GM21390 (cell line): ENCODE results near the gene IFNL1.
"Not testable (repeated sequence)": the region's sequence is repeated elsewhere in the genome, so short reads cannot be mapped to it uniquely, and the experiment has no call there.

ENCODE experiments used
- ATAC-seq: cut with Tn5 transposase; IDR thresholded peaks from one replicate; pipeline ENCODE4 v1.9.1; 2021; ENCODE audit not compliant: unreplicated experiment

Gene IFNL1

GRCh38 chr19:39329948-39330347 is 33.7 kb downstream of the IFNL1 start:
- no peak for ATAC-seq

DNA sequence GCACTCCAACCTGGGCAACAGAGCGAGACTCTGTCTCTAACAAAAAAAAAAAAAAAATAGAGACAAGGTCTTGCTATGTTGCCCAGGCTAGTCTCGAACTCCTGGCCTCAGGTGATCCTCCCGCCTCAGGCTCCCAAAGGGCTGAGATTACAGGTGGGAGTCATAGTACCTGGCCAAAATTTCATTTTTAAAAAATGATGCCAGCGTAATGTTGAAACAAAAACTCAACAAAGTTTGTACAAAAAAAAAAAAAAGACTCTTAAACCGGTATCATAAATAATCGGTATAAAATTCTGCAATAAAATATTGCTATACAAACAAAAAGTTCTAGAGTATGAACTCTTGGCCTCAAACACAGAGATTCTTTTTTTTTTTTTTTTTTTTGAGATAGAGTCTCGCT is 36.1 kb downstream of the IFNL1 start:
- no peak for ATAC-seq

DNA sequence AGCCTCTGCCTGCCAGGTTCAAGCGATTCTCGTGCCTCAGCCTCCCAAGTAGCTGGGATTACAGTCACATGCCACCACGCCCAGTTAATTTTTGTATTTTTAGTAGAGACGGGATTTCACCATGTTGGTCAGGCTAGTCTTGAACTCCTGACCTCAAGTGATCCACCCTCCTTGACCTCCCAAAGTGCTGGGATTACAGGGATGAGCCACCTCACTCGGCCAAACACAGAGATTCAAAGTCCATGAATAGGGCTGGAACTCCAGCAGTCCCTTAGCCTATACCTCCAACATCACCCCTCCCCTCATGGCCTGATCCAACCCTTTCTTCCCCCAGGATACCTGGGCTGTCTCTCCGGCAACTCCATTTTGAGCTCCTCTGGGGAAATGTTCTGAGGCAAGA is 36.5 kb downstream of the IFNL1 start:
- not testable (repeated sequence) for ATAC-seq

DNA sequence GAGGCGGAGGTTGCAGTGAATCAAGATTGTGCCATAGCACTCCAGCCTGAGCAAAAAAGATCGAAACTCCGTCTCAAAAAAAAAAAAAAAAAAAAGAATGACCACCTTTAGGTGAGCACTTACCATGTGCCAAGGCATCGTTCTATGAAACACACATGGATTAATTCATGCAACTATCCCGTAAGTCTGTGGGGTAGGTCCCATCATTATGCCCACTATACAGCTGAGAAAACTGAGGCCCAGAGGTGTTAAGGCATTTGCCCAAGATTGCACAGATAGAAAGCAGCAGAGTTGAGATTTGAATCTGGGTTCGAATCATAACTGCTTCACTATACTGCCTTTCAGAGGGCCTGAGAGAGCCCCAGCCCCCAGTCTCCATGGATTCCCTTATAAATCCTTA is 37.3 kb downstream of the IFNL1 start:
- ATAC-seq: no peak

DNA sequence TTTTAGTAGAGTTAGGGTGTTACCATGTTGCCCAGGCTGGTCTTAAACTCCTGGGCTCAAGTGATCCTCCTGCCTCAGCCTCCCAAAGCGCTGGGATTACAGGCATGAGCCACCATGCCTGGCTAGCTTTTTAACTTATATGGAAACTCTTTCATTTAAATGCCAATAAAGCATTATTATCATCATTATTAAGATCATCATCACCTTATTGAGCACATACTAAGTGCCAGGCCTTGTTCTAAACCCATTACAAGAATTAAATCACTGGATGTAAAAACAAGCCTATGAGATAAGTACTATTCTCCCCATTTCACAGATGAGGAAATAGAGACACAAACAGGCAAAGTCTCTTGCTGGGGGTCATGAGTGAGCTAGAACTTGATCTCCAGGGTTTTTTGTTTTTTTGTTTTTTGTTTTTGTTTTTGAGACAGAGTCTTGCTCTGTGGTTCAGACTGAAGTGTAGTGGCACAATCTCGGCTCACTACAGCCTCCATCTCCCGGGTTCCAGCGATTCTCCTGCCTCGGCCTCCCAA is 38.3 kb downstream of the IFNL1 start:
- ATAC-seq: no peak

DNA sequence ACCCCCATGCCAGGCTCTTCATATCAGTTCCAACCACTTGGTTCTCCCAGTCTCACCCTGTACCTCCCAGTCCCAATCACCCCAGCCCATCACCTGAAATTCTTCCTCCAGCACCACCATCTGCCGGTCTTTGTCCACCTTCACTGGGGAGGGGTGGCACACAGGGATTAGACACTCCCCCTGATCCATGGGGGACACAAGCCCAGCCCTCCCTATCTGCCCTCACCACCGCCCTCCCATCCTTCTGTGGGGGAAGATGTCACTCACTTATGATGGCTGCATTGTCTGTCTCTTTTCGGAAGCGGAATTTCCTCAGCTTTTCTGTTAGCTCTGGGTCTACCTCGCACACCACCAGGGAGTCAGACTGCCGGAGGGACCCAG is 39.0 kb downstream of the IFNL1 start:
- no peak for ATAC-seq

GRCh38 chr19:39336483-39336882 is 40.3 kb downstream of the IFNL1 start:
- ATAC-seq: no peak

DNA sequence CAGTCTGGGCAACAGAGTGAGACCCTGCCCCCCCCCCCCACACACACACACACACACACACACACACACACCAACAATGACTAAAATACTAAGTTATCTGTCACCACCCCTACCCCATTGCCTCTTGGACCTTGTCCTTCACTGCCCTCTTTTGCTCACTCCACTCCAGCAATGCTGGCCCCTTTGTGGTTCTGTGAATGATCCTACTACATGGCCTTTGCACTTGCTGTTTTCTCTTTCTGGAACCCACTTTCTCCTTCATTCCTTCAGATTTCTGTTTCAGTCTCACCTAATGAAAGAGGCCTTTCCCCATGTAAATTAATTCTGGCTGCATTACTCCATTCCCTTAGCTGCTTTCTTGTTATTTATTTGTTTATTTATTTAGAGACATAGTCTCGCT is 43.5 kb downstream of the IFNL1 start:
- no peak for ATAC-seq

DNA sequence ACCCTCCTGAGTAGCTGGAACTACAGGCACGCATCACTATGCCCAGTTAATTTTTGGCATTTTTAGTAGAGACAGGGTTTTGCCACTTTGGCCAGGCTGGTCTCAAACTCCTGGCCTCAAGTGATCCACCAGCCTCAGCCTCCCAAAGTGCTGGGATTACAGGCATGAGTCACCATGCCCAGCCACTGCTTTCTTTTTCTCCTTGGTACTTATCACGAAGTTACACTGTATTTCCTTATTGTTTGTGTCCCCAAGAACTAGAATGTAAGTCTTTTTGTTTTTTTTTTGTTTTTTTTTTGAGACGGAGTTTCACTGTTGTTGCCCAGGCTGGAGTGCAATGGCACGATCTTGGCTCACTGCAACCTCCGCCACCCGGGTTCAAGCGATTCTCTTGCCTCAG is 43.9 kb downstream of the IFNL1 start:
- ATAC-seq: not testable (repeated sequence)

- no peak for ATAC-seq
Observed at GRCh38 chr19:39341129-39341718, 45.0 kb downstream of the IFNL1 start.

GRCh38 chr19:39341719-39342604 is 45.8 kb downstream of the IFNL1 start, which contains the start of gene SAMD4B:
Gene SAMD4B, plus strand, starts transcription at chr19:39342421. Its CDS starts 14,473 bp downstream, at chr19:39356894.
- peak; percentile 86 for ATAC-seq

GRCh38 chr19:39342647-39343305 is 46.6 kb downstream of the IFNL1 start:
- ATAC-seq: no peak

DNA sequence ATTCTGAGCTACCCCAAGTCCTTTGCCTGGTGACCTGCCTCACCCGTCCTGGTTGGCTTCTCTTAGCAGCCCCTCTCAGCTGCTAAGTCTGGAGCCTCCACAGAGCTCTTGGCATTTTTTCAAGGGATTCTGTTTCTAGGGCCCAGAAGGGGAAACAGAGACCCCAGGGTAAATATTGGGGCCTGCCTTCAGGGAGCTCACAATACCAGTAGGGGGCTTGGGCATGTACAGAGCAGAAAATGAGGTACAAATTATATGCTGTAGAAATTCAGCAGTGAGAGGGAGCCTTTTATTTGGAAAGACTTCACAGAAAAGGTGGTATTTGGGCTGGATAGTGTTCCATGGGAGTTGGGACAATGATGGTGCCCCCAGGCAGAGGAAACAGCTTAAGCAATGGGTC is 49.7 kb downstream of the IFNL1 start:
- no peak for ATAC-seq

DNA sequence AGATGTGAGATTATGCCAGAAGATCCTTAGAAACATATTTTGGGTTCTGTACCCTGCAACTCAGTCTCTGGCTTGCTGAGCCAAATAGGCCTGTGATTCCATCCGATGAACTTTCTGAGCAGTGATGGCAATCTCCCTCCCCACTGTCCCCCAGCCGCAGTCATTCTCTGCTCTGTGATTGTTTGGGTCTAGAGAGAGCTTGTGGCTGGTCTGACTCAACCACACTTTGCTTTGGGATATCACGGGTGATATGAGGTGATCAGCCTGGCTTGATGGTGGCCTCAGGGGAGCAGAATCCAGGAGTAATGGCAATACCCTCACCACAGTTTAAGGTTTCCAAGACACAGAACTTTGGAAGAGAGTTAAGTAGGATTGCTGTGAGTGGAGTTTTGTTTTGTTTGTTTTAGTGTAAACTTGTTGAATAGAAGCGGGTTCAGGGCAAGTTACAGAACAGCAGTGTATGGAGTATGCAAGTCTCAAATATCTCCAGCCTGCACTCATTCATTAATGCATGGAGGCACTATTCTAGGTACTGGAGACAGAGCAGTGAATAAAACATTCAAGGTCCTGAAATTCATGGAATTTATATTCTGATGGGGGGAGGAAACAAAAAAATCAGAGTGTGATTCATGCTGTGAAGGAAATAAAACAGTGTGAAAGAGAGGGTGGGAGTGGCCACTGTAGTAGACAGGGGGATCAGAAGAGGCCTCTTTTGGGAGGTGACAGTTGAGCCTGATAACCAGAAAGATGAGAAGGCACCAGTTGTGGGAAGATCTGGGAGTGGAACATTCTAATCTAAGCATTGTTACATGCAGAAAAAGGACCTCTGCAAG is 51.3 kb downstream of the IFNL1 start:
- ATAC-seq: no peak
